Endothelial cell of umbilical vein (primary cell): Measurements from ENCODE around the gene PTGR3. TPM values are rescaled to one million over a fixed set of nuclear protein-coding genes. Genes with fewer than 3 reads are reported as not detected.
A peak's percentile ranks its signal among the peaks of the same experiment; 100 is the strongest.

ENCODE experiments used
- BruUV-seq: library from RNA; stranded (reverse); fragments of 400-500 nt; replicated peaks from 2 replicates; lab custom pipeline; 2021; lab: Mats Ljungman, UMichigan
- CTCF ChIA-PET: fragments of 300-600, 350-600 bp; sonication (Branson Sonifier 250); formaldehyde crosslinking; loops from one replicate; lab custom pipeline; 2021; ENCODE audit warnings: antibody characterized with exemption, inconsistent platforms; lab: Charles Lee
- POLR2A ChIA-PET: fragments of 300-600, 350-600 bp; sonication (Branson Sonifier 250); formaldehyde crosslinking; loops from one replicate; lab custom pipeline; 2021; ENCODE audit warnings: antibody characterized with exemption, inconsistent platforms; lab: Charles Lee
- DNase-seq: peaks from one replicate; pipeline ENCODE4 v3.0.0-alpha.2; 2011; ENCODE audit warnings: low read depth, low spot score
- FAIRE-seq: peaks from 2 replicates; lab custom pipeline; 2011; peaks lifted over from hg19 to GRCh38; lab: Jason Lieb, UNC
- H2AFZ ChIP-seq: 2 replicates; pipeline ENCODE4 v1.6.0; 2012; ENCODE audit warnings: low read depth, low read length, control low read depth, inconsistent platforms
- H3K27ac ChIP-seq: 2 replicates; pipeline ENCODE4 v1.5.1; 2011; ENCODE audit warnings: low read depth, mild to moderate bottlenecking, control low read depth, low read length, moderate library complexity; ENCODE audit not compliant: insufficient read depth
- H3K27me3 ChIP-seq, 2 experiments: 2 replicates each; pipeline versions ENCODE4 v1.6.0 to v1.6.1; 2011; ENCODE audit warnings: low read length in 2 of 2, mixed read lengths in 1 of 2; ENCODE audit not compliant: control insufficient read depth in 2 of 2, insufficient read depth in 2 of 2
- H3K36me3 ChIP-seq, 2 experiments: 2 replicates in 1 of 2; 3 replicates in 1 of 2; pipeline ENCODE4 v1.5.1; 2011; ENCODE audit warnings: low read length in 2 of 2, mild to moderate bottlenecking in 1 of 2, moderate library complexity in 1 of 2; ENCODE audit not compliant: control insufficient read depth in 2 of 2, insufficient read depth in 2 of 2; ENCODE audit errors: extremely low read depth in 1 of 2
- H3K4me1 ChIP-seq: 3 replicates; pipeline ENCODE4 v1.5.1; 2011; ENCODE audit warnings: mild to moderate bottlenecking, low read length; ENCODE audit not compliant: control insufficient read depth, insufficient read depth; ENCODE audit errors: extremely low read depth
- H3K4me2 ChIP-seq: 2 replicates; pipeline ENCODE4 v1.6.1; 2011; ENCODE audit warnings: low read length, control low read depth, mixed read lengths; ENCODE audit not compliant: insufficient read depth
- H3K4me3 ChIP-seq, 3 experiments: fragments of 200-600 bp in 1 of 3; sonication (generic), shearing (Covaris generic) in 1 of 3; replicated peaks in 1 of 3; 2 replicates each; pipeline ENCODE4 v1.5.1; 2011 to 2016; ENCODE audit warnings: control low read depth in 3 of 3, low read length in 3 of 3, mild to moderate bottlenecking in 2 of 3, inconsistent platforms in 1 of 3, low read depth in 1 of 3, moderate library complexity in 1 of 3; ENCODE audit not compliant: insufficient read depth in 1 of 3
- H3K79me2 ChIP-seq: 2 replicates; pipeline ENCODE4 v1.6.0; 2012; ENCODE audit warnings: low read length, inconsistent platforms; ENCODE audit not compliant: control insufficient read depth, insufficient read depth
- H3K9ac ChIP-seq: replicated peaks from 2 replicates; pipeline ENCODE3; 2011; ENCODE audit warnings: low read length, control low read depth; ENCODE audit not compliant: insufficient read depth; ENCODE audit errors: extremely low read depth
- H3K9me1 ChIP-seq: replicated peaks from 3 replicates; pipeline ENCODE4 v1.6.0; 2011; ENCODE audit warnings: mild to moderate bottlenecking, low read length; ENCODE audit not compliant: control insufficient read depth, insufficient read depth; ENCODE audit errors: extremely low read depth
- H3K9me3 ChIP-seq: replicated peaks from 2 replicates; pipeline ENCODE4 v1.5.1; 2012; ENCODE audit warnings: low read length, inconsistent platforms; ENCODE audit not compliant: control insufficient read depth, insufficient read depth
- H4K20me1 ChIP-seq: replicated peaks from 2 replicates; pipeline ENCODE3; 2011; ENCODE audit warnings: mild to moderate bottlenecking, low read length; ENCODE audit not compliant: control insufficient read depth, insufficient read depth; ENCODE audit errors: extremely low read depth
- EZH2 ChIP-seq: IDR thresholded peaks from 2 replicates; pipeline ENCODE4 v1.6.1; 2012; ENCODE audit warnings: borderline replicate concordance, low read depth, mild to moderate bottlenecking, moderate library complexity, low read length, inconsistent platforms; ENCODE audit not compliant: severe bottlenecking
- FOS ChIP-seq: IDR thresholded peaks from 2 replicates; pipeline ENCODE4 v1.6.1; 2011; ENCODE audit warnings: mild to moderate bottlenecking, low read length, moderate library complexity, borderline replicate concordance; ENCODE audit not compliant: insufficient read depth
- GATA2 ChIP-seq: IDR thresholded peaks from 2 replicates; pipeline ENCODE4 v1.7.0; 2011; ENCODE audit warnings: low read depth, mild to moderate bottlenecking, moderate library complexity, mixed read lengths, low read length; ENCODE audit not compliant: insufficient read length, insufficient read depth
- JUN ChIP-seq: IDR thresholded peaks from 2 replicates; pipeline ENCODE4 v1.6.1; 2011; ENCODE audit warnings: borderline replicate concordance, low read depth; ENCODE audit not compliant: insufficient read length, insufficient read depth
- MAX ChIP-seq: IDR thresholded peaks from 2 replicates; pipeline ENCODE4 v1.6.1; 2011; ENCODE audit not compliant: insufficient read depth, insufficient read length
- MYC ChIP-seq: IDR thresholded peaks from one replicate; pipeline ENCODE4 v1.6.1; 2011; ENCODE audit warnings: mild to moderate bottlenecking, low read depth, low read length
- POLR2A ChIP-seq: IDR thresholded peaks from 2 replicates; pipeline ENCODE4 v1.6.1; 2012; ENCODE audit warnings: low read depth, mild to moderate bottlenecking, control low read depth, low read length
- POLR2AphosphoS5 ChIP-seq: IDR thresholded peaks from 2 replicates; pipeline ENCODE4 v1.6.1; 2012; ENCODE audit warnings: low read depth, mild to moderate bottlenecking, control low read depth, low read length, moderate library complexity; ENCODE audit not compliant: insufficient read depth
- dilution Hi-C: fragments of 300-500 bp; cut with MboI; formaldehyde crosslinking; loops from one replicate; pipeline ENCODE4 v1.15.0; 2019; ENCODE audit warnings: low sequenced_read_pairs; ENCODE audit not compliant: extremely low pct_ligation_motif_present
- intact Hi-C: fragments of 100-400 bp; cut with micrococcal nuclease; formaldehyde crosslinking; loops from one replicate; pipeline ENCODE4 v1.10.0; 2022
- polyA plus RNA-seq, 4 experiments: library from polyadenylated mRNA; depleted of rRNA in 3 of 4; stranded (reverse) in 3 of 4; unstranded in 1 of 4; fragments of >200 nt; gene quantifications; 2 replicates each; pipeline versions ENCODE4 v1.2.1 to v1.2.3, GENCODE V29; 2011 to 2012; ENCODE audit warnings: missing spikeins in 1 of 4
- total RNA-seq: library from RNA; stranded (reverse); gene quantifications from 2 replicates; pipeline ENCODE4 v1.2.3, GENCODE V29; 2021
- TF ChIP-seq, protein P1 (sequence below), 2 donors: IDR thresholded peaks; 1 replicate in 1 of 2; 2 replicates in 1 of 2; pipeline ENCODE4 v1.5.1; 2011; ENCODE audit warnings: low read length in 2 of 2, mild to moderate bottlenecking in 2 of 2, moderate library complexity in 2 of 2, control low read depth in 1 of 2, inconsistent platforms in 1 of 2, low read depth in 1 of 2; ENCODE audit not compliant: insufficient read depth in 1 of 2; ENCODE audit errors: extremely low read depth in 1 of 2

The PTGR3 gene
- total and polyA plus RNA-seq, 2 donors (not counting 3 experiments of a cell fraction or from before 2014, with no cell fraction given): 13.9 to 21.9 TPM

- CTCF ChIA-PET: interaction anchor here (1.1 to 1.3 kb wide), 3 partner anchors 9 to 22 kb away, joined by 3 to 10 read pairs (median 3); partner anchors contain the start of gene TSHZ1
- Histone ChIP-seq H3K36me3 (peaks cover 0 to 3% of the 10 kb centered on the region in 2 experiments), H4K20me1 (no peaks in the 10 kb centered on the region), H2AFZ (no peak overlapping the region), H3K4me3 (no peak overlapping the region), H3K27me3 (no peaks in the 10 kb centered on the region), H3K27ac (no peak overlapping the region), H3K79me2 (peaks cover 38% of the 10 kb centered on the region), H3K9me1 (no peaks in the 10 kb centered on the region), H3K4me2 (peak overlapping the region; percentile 75), H3K9me3 (no peaks in the 10 kb centered on the region), H3K4me1 (peaks cover 25% of the 10 kb centered on the region), H3K9ac (no peak overlapping the region)
- FAIRE-seq: no peak
- BruUV-seq: no TSS peak
- intact Hi-C loops: loop anchor here (1.0 kb wide), 1 partner anchor 8 kb away; no protein-coding TSS in a partner anchor
- TF ChIP-seq POLR2AphosphoS5: no peak
- no peak for TF ChIP-seq FOS
- no peak for TF ChIP-seq MYC
- no peak for TF ChIP-seq JUN
- no peak for TF ChIP-seq EZH2
- no peak for TF ChIP-seq GATA2
- no peak for TF ChIP-seq POLR2A
- TF ChIP-seq, protein P1, sequence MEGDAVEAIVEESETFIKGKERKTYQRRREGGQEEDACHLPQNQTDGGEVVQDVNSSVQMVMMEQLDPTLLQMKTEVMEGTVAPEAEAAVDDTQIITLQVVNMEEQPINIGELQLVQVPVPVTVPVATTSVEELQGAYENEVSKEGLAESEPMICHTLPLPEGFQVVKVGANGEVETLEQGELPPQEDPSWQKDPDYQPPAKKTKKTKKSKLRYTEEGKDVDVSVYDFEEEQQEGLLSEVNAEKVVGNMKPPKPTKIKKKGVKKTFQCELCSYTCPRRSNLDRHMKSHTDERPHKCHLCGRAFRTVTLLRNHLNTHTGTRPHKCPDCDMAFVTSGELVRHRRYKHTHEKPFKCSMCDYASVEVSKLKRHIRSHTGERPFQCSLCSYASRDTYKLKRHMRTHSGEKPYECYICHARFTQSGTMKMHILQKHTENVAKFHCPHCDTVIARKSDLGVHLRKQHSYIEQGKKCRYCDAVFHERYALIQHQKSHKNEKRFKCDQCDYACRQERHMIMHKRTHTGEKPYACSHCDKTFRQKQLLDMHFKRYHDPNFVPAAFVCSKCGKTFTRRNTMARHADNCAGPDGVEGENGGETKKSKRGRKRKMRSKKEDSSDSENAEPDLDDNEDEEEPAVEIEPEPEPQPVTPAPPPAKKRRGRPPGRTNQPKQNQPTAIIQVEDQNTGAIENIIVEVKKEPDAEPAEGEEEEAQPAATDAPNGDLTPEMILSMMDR (IDR thresholded peaks at IDR 0.05; ENCODE audit: extremely low read depth in 1 of 2, insufficient read depth in 1 of 2, low read depth in 1 of 2, low read length in 2 of 2): no peak
- TF ChIP-seq MAX: no peak
- dilution Hi-C loops: no loop called here
- DNase-seq: no peak
- POLR2A ChIA-PET: interaction anchor here (1.5 kb wide), 1 partner anchor 9 kb away, joined by 3 read pairs; no protein-coding TSS in a partner anchor
These were observed 12.5 kb upstream of the PTGR3 start for GRCh38 chr18:75221397-75221796.
